ENCODE measurements around the gene CKB.

Gene CKB

DNA sequence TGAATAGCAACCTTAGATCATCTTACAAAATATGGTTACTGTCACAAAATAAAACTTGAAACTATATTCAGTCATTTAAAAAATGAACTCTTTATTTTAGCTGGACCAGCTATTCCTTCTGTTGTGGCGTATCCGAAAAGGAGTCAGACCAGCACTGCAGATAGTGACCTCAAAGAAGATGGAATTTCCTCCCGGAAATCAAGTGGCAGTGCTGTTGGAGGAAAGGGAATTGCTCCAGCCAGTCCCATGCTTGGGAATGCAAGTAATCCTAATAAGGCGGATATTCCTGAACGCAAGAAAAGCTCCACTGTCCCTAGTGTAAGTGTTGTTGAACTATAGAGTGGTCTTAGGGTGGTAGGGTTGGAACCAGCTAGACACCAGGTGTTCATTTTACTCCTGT lies 47.7 kb downstream of the CKB start:
- ATAC-seq, result no peak
- TF ChIP-seq, protein P1, sequence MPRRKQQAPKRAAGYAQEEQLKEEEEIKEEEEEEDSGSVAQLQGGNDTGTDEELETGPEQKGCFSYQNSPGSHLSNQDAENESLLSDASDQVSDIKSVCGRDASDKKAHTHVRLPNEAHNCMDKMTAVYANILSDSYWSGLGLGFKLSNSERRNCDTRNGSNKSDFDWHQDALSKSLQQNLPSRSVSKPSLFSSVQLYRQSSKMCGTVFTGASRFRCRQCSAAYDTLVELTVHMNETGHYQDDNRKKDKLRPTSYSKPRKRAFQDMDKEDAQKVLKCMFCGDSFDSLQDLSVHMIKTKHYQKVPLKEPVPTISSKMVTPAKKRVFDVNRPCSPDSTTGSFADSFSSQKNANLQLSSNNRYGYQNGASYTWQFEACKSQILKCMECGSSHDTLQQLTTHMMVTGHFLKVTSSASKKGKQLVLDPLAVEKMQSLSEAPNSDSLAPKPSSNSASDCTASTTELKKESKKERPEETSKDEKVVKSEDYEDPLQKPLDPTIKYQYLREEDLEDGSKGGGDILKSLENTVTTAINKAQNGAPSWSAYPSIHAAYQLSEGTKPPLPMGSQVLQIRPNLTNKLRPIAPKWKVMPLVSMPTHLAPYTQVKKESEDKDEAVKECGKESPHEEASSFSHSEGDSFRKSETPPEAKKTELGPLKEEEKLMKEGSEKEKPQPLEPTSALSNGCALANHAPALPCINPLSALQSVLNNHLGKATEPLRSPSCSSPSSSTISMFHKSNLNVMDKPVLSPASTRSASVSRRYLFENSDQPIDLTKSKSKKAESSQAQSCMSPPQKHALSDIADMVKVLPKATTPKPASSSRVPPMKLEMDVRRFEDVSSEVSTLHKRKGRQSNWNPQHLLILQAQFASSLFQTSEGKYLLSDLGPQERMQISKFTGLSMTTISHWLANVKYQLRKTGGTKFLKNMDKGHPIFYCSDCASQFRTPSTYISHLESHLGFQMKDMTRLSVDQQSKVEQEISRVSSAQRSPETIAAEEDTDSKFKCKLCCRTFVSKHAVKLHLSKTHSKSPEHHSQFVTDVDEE (CRISPR knock-in tag; IDR thresholded peaks at IDR 0.05), result no peak
- TF ChIP-seq PPARA (CRISPR knock-in tag; IDR thresholded peaks at IDR 0.05; ENCODE audit: borderline replicate concordance) (no peak), ARNTL (CRISPR knock-in tag; IDR thresholded peaks at IDR 0.05; ENCODE audit: borderline replicate concordance, low read depth) (no peak), SNAI2 (CRISPR knock-in tag; IDR thresholded peaks at IDR 0.05) (no peak), ZFP30 (CRISPR knock-in tag; IDR thresholded peaks at IDR 0.05) (no peak), CSDC2 (CRISPR knock-in tag; IDR thresholded peaks at IDR 0.05) (no peak)

DNA sequence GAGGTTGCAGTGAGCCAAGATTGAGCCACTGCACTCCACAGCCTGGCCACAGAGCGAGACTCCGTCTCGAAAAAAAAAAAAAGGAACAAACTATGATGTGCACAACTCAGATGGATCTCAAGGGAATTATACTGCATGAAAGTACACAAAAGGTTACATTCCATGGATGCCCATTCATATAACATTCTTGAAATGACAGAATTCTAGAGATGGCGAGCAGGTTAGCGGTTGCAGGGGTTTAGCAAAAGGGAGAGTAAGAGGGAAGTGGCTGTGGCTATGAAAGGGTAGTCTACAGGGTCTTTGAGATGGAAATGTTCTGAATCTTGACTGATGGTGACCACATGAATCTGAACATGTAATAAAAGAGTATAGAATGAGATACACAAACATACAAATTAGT lies 49.7 kb downstream of the CKB start:
- no peak for ATAC-seq
- no peak for TF ChIP-seq ARNTL (CRISPR knock-in tag; IDR thresholded peaks at IDR 0.05; ENCODE audit: borderline replicate concordance, low read depth)
- no peak for TF ChIP-seq ZFP3 (CRISPR knock-in tag; IDR thresholded peaks at IDR 0.05)
- TF ChIP-seq RARB (CRISPR knock-in tag; IDR thresholded peaks at IDR 0.05), result no peak
- TF ChIP-seq ESRRG (CRISPR knock-in tag; IDR thresholded peaks at IDR 0.05), result no peak
- TF ChIP-seq, protein P2, sequence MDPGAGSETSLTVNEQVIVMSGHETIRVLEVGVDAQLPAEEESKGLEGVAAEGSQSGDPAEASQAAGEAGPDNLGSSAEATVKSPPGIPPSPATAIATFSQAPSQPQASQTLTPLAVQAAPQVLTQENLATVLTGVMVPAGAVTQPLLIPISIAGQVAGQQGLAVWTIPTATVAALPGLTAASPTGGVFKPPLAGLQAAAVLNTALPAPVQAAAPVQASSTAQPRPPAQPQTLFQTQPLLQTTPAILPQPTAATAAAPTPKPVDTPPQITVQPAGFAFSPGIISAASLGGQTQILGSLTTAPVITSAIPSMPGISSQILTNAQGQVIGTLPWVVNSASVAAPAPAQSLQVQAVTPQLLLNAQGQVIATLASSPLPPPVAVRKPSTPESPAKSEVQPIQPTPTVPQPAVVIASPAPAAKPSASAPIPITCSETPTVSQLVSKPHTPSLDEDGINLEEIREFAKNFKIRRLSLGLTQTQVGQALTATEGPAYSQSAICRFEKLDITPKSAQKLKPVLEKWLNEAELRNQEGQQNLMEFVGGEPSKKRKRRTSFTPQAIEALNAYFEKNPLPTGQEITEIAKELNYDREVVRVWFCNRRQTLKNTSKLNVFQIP (CRISPR knock-in tag; IDR thresholded peaks at IDR 0.05; ENCODE audit: borderline replicate concordance, low read depth), result no peak
- TF ChIP-seq, protein P3, sequence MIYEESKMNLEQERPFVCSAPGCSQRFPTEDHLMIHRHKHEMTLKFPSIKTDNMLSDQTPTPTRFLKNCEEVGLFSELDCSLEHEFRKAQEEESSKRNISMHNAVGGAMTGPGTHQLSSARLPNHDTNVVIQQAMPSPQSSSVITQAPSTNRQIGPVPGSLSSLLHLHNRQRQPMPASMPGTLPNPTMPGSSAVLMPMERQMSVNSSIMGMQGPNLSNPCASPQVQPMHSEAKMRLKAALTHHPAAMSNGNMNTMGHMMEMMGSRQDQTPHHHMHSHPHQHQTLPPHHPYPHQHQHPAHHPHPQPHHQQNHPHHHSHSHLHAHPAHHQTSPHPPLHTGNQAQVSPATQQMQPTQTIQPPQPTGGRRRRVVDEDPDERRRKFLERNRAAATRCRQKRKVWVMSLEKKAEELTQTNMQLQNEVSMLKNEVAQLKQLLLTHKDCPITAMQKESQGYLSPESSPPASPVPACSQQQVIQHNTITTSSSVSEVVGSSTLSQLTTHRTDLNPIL (CRISPR knock-in tag; IDR thresholded peaks at IDR 0.05; ENCODE audit: low read depth), result no peak
- no peak for TF ChIP-seq BACH2 (CRISPR knock-in tag; IDR thresholded peaks at IDR 0.05; ENCODE audit: borderline replicate concordance)

All from SK-N-SH treated with all-trans-retinoic acid at 6 μM for 48 hours (cell line).